K562 (cell line): ENCODE results near the gene R3HDM1. TPM values are rescaled to one million over a fixed set of nuclear protein-coding genes. Genes with fewer than 3 reads are reported as not detected.

Source experiments
- C11orf30 ChIP-seq: fragments of 450-650 bp; IDR thresholded peaks from 2 replicates; pipeline ENCODE4 v1.6.1; 2016; ENCODE audit warnings: low read depth, mild to moderate bottlenecking
- EZH2 ChIP-seq: IDR thresholded peaks from 2 replicates; pipeline ENCODE4 v1.6.1; 2012; ENCODE audit warnings: low read depth, mild to moderate bottlenecking, inconsistent platforms, low read length, borderline replicate concordance
- HMGN3 ChIP-seq: IDR thresholded peaks from 2 replicates; pipeline ENCODE4 v1.6.1; 2011; ENCODE audit warnings: borderline replicate concordance, low read depth, mild to moderate bottlenecking, mixed read lengths, low read length; ENCODE audit not compliant: insufficient read length; ENCODE audit errors: extremely low read depth
- KDM1A ChIP-seq, 2 experiments: fragments of 450-650 bp; IDR thresholded peaks; 2 replicates each; pipeline ENCODE4 v1.6.1; 2016; ENCODE audit warnings: mild to moderate bottlenecking in 2 of 2
- MAFG ChIP-seq: fragments of 450-650 bp; conservative IDR thresholded peaks from 2 replicates; pipeline ENCODE4 v1.6.1; 2016; ENCODE audit warnings: missing genetic modification characterization, missing compliant biosample characterization
- NCOR1 ChIP-seq: fragments of 450-650 bp; IDR thresholded peaks from 2 replicates; pipeline ENCODE4 v1.6.1; 2016; ENCODE audit warnings: mild to moderate bottlenecking, moderate library complexity
- NFIX ChIP-seq: fragments of 250-450 bp; sonication (Bioruptor Pico); IDR thresholded peaks from 2 replicates; pipeline ENCODE4 v1.4.0; 2020; ENCODE audit warnings: low read depth, mild to moderate bottlenecking, moderate library complexity
- ZNF274 ChIP-seq: IDR thresholded peaks from 2 replicates; pipeline ENCODE4 v1.6.1; 2011; ENCODE audit warnings: low read depth, mild to moderate bottlenecking, low read length, moderate library complexity, borderline replicate concordance
- ZNF316 ChIP-seq: fragments of 450-650 bp; IDR thresholded peaks from 2 replicates; pipeline ENCODE4 v1.6.1; 2016
- ZNF592 ChIP-seq: fragments of 450-650 bp; IDR thresholded peaks from 2 replicates; pipeline ENCODE4 v1.6.1; 2017; ENCODE audit warnings: antibody characterized with exemption, mild to moderate bottlenecking
- polyA plus RNA-seq, 8 experiments: library from polyadenylated mRNA; depleted of rRNA in 4 of 8; stranded (reverse) in 5 of 8; unstranded in 3 of 8; fragments of >200 nt; fragmentation: Nextera tagmentation in 2 of 8; fragmentation: Illumina TruSeq in 1 of 8; extraction: Ambion mirVana in 2 of 8; extraction: Trizol in 1 of 8; gene quantifications; 2 replicates each; pipeline versions ENCODE4 v1.2.1 to v1.2.3, GENCODE V29; 2011 to 2014; ENCODE audit warnings: inconsistent platforms in 1 of 8, missing spikeins in 1 of 8
- total RNA-seq, 7 experiments: library from RNA; depleted of rRNA in 6 of 7; stranded (reverse); fragments of >200 nt in 6 of 7; fragmentation: Illumina TruSeq in 2 of 7; extraction: Trizol in 2 of 7; gene quantifications; 2 replicates each; pipeline versions ENCODE4 v1.2.1 to v1.2.3, GENCODE V29; 2011 to 2021; ENCODE audit warnings: low replicate concordance in 1 of 7

The R3HDM1 gene
- total and polyA plus RNA-seq, 9 of the 15 experiments (the other 6 are each of a cell fraction or from before 2014, with no cell fraction given), result 12.4 to 89.4 (median 31.0) TPM

DNA sequence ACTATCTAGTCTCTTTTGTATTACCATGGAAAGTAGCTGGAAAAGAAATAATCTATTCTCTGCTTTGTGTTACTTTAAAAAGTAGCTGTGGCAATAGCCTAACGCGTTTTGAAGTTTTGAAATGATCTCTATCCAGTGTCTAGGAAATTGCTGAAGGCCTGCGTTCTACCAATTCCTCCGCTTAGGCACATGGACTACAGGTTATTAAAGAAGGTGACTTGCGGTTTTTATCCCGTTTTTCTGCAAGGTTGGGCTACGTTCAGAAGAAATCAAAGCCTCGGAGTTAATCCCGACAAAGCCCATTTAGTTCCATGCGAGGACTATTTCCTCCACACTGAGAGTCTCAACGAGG is 209.7 kb downstream of the R3HDM1 start (continued):
- TF ChIP-seq C11orf30 (peak; percentile 22; the same call in 1 of the 2 replicates), NFIX (0 out of 2 replicates have a peak, but pooled peaks have one; percentile 3), NCOR1 (0 out of 2 replicates have a peak, but pooled peaks have one; percentile 9), KDM1A (IDR thresholded peaks at IDR 0.05) (0 out of 4 replicates have a peak, but pooled peaks of 1 of the 2 experiments have one; percentile 6), ZNF592 (0 out of 2 replicates have a peak, but pooled peaks have one; percentile 15), HMGN3 (peak; percentile 3), ZNF316 (peak; percentile 42), MAFG (tag) (peak; percentile 54), ZNF274 (no peak), EZH2 (no peak)
